ENCODE results near the gene TGM1. TPM values are rescaled to one million over a fixed set of nuclear protein-coding genes. Genes with fewer than 3 reads are reported as not detected.

TGM1 gene
- polyA plus RNA-seq, 4 donors: 1.5 to 3.4 (median 1.7) TPM

DNA sequence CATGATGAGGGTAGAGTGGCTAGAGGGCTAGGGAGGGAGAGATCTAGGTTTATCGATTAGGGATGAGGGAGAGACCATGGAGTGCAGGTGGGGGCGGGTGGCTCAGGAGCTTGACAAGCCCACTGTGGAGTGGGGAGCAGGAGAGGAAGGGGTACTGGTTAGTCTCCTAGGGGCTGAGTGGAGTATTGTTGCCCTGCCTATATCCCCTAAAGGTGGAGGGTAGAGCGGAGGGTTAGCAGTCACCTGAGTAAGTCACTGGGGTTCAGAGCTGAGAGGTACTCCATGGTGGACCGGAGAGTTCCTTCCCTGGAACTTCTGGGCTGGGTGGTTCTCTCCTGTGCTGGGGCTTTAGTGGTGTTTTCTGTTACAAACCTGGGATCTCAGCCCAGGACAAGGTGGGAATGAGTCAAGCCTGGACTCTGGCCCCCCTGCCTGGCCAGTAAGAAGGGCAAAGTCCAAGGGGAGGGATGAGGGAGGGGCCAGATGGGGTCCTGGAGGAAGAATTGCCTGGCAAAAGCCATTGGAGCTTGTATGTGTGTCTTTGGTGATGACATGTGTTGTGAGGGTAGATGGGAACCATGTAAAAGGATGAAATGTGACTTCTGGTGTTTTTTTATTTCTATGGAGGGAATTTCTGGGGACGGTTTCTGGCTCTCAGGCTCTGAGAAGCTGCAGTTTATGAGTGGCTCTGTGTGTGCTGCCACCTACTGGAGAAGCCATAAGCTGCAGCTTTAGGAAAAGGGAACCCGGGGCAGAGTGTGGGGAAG is 44.8 kb upstream of the TGM1 start, which contains the start of gene CIDEB:
CIDEB (minus strand) TSS at position 403 of the 767 bp plus-strand sequence; CDS start at position 284, 119 bp downstream.
- DNase-seq (peak; percentile 95 to 96), FAIRE-seq (no peak)
- H3K9me3 ChIP-seq (ENCODE audit: control insufficient read depth in 2 of 2, insufficient read depth in 1 of 2, low read depth in 1 of 2, low read length in 1 of 2): no peaks in the 10 kb centered on the region
- no peaks in the 10 kb centered on the region for H3K27me3 ChIP-seq (ENCODE audit: control insufficient read depth in 3 of 3, insufficient read depth in 3 of 3, low read length in 3 of 3)
- H3K36me3 ChIP-seq (ENCODE audit: control insufficient read depth in 3 of 3, insufficient read depth in 2 of 3, low read depth in 1 of 3, low read length in 3 of 3): peaks cover 20 to 68% (median 20%) of the 10 kb centered on the region in 3 donors
- H3K4me1 ChIP-seq (ENCODE audit: control insufficient read depth in 3 of 3, insufficient read depth in 2 of 3, low read depth in 1 of 3, low read length in 2 of 3): peaks cover 4 to 80% (median 17%) of the 10 kb centered on the region in 3 donors
- 9 to 44% (median 23%) methylated on average over 6 of the region's 6 CpGs for WGBS, 3 donors
- H3K4me3 ChIP-seq (ENCODE audit: low read depth in 1 of 3, low read length in 3 of 3): peak within 1 kb of the TSS in 2 of 3 donors; percentile 55 to 64
- H3K27ac ChIP-seq (ENCODE audit: low read depth in 1 of 3, low read length in 2 of 3): peak within 1 kb of the TSS; percentile 76 to 99 (median 98)

DNA sequence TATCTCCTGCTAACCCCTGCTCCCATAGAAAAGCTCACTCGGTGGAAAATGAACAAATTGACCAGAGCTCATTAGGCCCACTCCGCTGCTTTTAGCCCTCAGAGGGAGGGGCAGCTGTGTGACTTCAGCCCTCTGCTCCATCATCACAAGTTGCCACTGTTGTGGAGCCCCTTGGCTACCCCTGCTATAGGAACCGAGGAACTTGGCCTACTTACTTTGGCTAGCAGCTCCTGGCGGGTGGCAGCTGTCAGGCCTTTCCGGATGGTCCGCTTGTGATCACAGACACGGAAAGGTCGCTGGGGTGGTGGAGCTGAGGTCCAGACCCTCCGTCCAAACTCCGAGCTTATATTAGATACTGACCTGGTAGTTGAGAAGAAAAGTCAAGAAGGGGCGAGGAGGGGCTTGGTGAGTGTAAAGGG is 44.2 kb upstream of the TGM1 start:
- WGBS, 3 donors: 32 to 70% (median 40%) methylated on average over 11 of the region's 11 CpGs
- peak overlapping the region; percentile 76 to 99 (median 98) for H3K27ac ChIP-seq (ENCODE audit: low read depth in 1 of 3, low read length in 2 of 3)
- peaks cover 20 to 72% (median 25%) of the 10 kb centered on the region in 3 donors for H3K36me3 ChIP-seq (ENCODE audit: control insufficient read depth in 3 of 3, insufficient read depth in 2 of 3, low read depth in 1 of 3, low read length in 3 of 3)
- FAIRE-seq (no peak), DNase-seq (peak in 1 of 2 donors; percentile 38)
- no peaks in the 10 kb centered on the region for H3K27me3 ChIP-seq (ENCODE audit: control insufficient read depth in 3 of 3, insufficient read depth in 3 of 3, low read length in 3 of 3)
- H3K4me3 ChIP-seq (ENCODE audit: low read depth in 1 of 3, low read length in 3 of 3): peak overlapping the region in 2 of 3 donors; percentile 55 to 64
- peaks cover 4 to 86% (median 19%) of the 10 kb centered on the region in 3 donors for H3K4me1 ChIP-seq (ENCODE audit: control insufficient read depth in 3 of 3, insufficient read depth in 2 of 3, low read depth in 1 of 3, low read length in 2 of 3)
- no peaks in the 10 kb centered on the region for H3K9me3 ChIP-seq (ENCODE audit: control insufficient read depth in 2 of 2, insufficient read depth in 1 of 2, low read depth in 1 of 2, low read length in 1 of 2)

DNA sequence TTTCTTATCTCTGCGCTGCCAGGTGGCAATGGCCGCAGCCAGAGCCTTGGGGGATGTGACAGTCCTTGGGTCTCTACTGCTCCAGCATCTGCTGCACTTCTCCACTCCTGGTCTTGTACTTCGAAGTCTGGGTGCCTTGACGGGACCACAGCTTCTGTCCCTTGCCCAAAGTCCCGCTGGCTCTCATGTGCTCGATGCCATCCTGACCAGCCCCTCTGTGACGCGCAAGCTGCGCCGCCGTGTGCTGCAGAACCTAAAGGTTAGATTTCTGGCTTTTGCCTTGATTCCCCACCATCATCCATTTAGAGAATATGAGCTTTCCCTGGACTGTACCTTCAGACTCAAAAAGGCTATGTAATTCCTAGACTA is 41.0 kb upstream of the TGM1 start:
- FAIRE-seq: no peak
- Histone ChIP-seq H3K4me1 (ENCODE audit: control insufficient read depth in 3 of 3, insufficient read depth in 2 of 3, low read depth in 1 of 3, low read length in 2 of 3) (peaks cover 0 to 85% (median 6%) of the 10 kb centered on the region in 3 donors), H3K27me3 (ENCODE audit: control insufficient read depth in 3 of 3, insufficient read depth in 3 of 3, low read length in 3 of 3) (no peaks in the 10 kb centered on the region), H3K27ac (ENCODE audit: low read depth in 1 of 3, low read length in 2 of 3) (peak overlapping the region in 2 of 3 donors; percentile 73 to 84), H3K4me3 (ENCODE audit: low read depth in 1 of 3, low read length in 3 of 3) (no peak overlapping the region), H3K9me3 (ENCODE audit: control insufficient read depth in 2 of 2, insufficient read depth in 1 of 2, low read depth in 1 of 2, low read length in 1 of 2) (no peaks in the 10 kb centered on the region), H3K36me3 (ENCODE audit: control insufficient read depth in 3 of 3, insufficient read depth in 2 of 3, low read depth in 1 of 3, low read length in 3 of 3) (peaks cover 27 to 67% (median 31%) of the 10 kb centered on the region in 3 donors)
- DNase-seq: no peak
- WGBS, 3 donors: 66 to 91% (median 76%) methylated on average over 11 of the region's 11 CpGs

DNA sequence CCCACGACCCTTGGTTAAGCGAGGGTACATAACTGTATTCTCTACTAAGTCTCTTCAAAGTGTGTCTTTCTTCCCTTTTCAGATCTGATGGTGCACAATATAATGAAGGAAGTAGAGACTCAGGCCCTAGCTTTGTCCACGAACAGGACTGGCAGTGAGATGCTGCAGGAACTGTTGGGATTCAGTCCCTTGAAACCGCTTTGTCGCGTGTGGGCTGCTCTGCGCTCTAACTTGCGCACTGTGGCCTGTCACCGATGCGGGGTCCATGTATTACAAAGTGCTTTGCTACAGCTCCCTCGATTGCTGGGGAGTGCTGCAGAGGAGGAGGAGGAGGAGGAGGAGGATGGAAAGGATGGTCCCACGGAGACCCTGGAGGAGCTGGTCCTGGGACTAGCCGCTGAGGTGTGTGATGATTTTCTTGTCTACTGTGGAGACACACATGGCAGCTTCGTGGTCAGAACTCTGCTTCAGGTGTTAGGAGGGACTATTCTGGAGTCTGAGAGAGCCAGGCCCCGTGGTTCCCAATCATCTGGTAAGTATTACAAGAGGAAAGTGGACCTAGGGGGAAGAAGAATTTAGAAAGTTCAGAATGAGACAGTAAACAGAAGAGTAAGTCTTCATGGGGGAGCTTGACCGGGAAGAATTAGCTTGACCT is 37.5 kb upstream of the TGM1 start:
- 14 to 27% (median 18%) methylated on average over 16 of the region's 16 CpGs for WGBS, 3 donors
- H3K4me1 ChIP-seq (ENCODE audit: control insufficient read depth in 3 of 3, insufficient read depth in 2 of 3, low read depth in 1 of 3, low read length in 2 of 3): peaks cover 0 to 72% (median 4%) of the 10 kb centered on the region in 3 donors

GRCh38 chr14:24299255-24300191 is 36.5 kb upstream of the TGM1 start, which contains the start of the genes DHRS1 and NOP9:
Gene DHRS1, minus strand, starts transcription at chr14:24299780. Its CDS starts 674 bp downstream, at chr14:24299106.
Gene NOP9, plus strand, starts transcription at chr14:24299850. Its CDS starts 105 bp downstream, at chr14:24299955.
- Histone ChIP-seq H3K4me1 (ENCODE audit: control insufficient read depth in 3 of 3, insufficient read depth in 2 of 3, low read depth in 1 of 3, low read length in 2 of 3) (peaks cover 0 to 66% (median 4%) of the 10 kb centered on the region in 3 donors), H3K9me3 (ENCODE audit: control insufficient read depth in 2 of 2, insufficient read depth in 1 of 2, low read depth in 1 of 2, low read length in 1 of 2) (no peaks in the 10 kb centered on the region), H3K36me3 (ENCODE audit: control insufficient read depth in 3 of 3, insufficient read depth in 2 of 3, low read depth in 1 of 3, low read length in 3 of 3) (peaks cover 11 to 58% (median 20%) of the 10 kb centered on the region in 3 donors), H3K4me3 (ENCODE audit: low read depth in 1 of 3, low read length in 3 of 3) (peak within 1 kb of the TSS; percentile 80 to 97 (median 88)), H3K27ac (ENCODE audit: low read depth in 1 of 3, low read length in 2 of 3) (peak within 1 kb of the TSS; percentile 93 to 98 (median 94)), H3K27me3 (ENCODE audit: control insufficient read depth in 3 of 3, insufficient read depth in 3 of 3, low read length in 3 of 3) (no peaks in the 10 kb centered on the region)
- DNase-seq (peak; percentile 93 to 98), FAIRE-seq (no peak)
- WGBS, 3 donors: 0 to 1% (median 1%) methylated on average over 72 to 75 of the region's 75 CpGs

More for the DNA sequence above, 37.5 kb upstream of the TGM1 start:
- no peak for FAIRE-seq
- no peak for DNase-seq
- H3K9me3 ChIP-seq (ENCODE audit: control insufficient read depth in 2 of 2, insufficient read depth in 1 of 2, low read depth in 1 of 2, low read length in 1 of 2): no peaks in the 10 kb centered on the region
- H3K27me3 ChIP-seq (ENCODE audit: control insufficient read depth in 3 of 3, insufficient read depth in 3 of 3, low read length in 3 of 3): no peaks in the 10 kb centered on the region
- peak overlapping the region; percentile 80 to 97 (median 88) for H3K4me3 ChIP-seq (ENCODE audit: low read depth in 1 of 3, low read length in 3 of 3)
- H3K36me3 ChIP-seq (ENCODE audit: control insufficient read depth in 3 of 3, insufficient read depth in 2 of 3, low read depth in 1 of 3, low read length in 3 of 3): peaks cover 18 to 62% (median 26%) of the 10 kb centered on the region in 3 donors
- H3K27ac ChIP-seq (ENCODE audit: low read depth in 1 of 3, low read length in 2 of 3): peak overlapping the region; percentile 79 to 98 (median 88)

- Histone ChIP-seq H3K4me3 (ENCODE audit: low read depth in 1 of 3, low read length in 3 of 3) (peak overlapping the region; percentile 57 to 97 (median 88)), H3K36me3 (ENCODE audit: control insufficient read depth in 3 of 3, insufficient read depth in 2 of 3, low read depth in 1 of 3, low read length in 3 of 3) (peaks cover 8 to 54% (median 20%) of the 10 kb centered on the region in 3 donors), H3K27me3 (ENCODE audit: control insufficient read depth in 3 of 3, insufficient read depth in 3 of 3, low read length in 3 of 3) (no peaks in the 10 kb centered on the region), H3K27ac (ENCODE audit: low read depth in 1 of 3, low read length in 2 of 3) (peak overlapping the region; percentile 93 to 98 (median 94)), H3K4me1 (ENCODE audit: control insufficient read depth in 3 of 3, insufficient read depth in 2 of 3, low read depth in 1 of 3, low read length in 2 of 3) (peaks cover 0 to 59% (median 4%) of the 10 kb centered on the region in 3 donors), H3K9me3 (ENCODE audit: control insufficient read depth in 2 of 2, insufficient read depth in 1 of 2, low read depth in 1 of 2, low read length in 1 of 2) (no peaks in the 10 kb centered on the region)
- WGBS, 3 donors: 30 to 50% (median 35%) methylated on average over 7 of the region's 7 CpGs
- no peak for FAIRE-seq
- peak; percentile 60 to 67 for DNase-seq
Measured at GRCh38 chr14:24298892-24299254, 35.9 kb upstream of the TGM1 start.

DNA sequence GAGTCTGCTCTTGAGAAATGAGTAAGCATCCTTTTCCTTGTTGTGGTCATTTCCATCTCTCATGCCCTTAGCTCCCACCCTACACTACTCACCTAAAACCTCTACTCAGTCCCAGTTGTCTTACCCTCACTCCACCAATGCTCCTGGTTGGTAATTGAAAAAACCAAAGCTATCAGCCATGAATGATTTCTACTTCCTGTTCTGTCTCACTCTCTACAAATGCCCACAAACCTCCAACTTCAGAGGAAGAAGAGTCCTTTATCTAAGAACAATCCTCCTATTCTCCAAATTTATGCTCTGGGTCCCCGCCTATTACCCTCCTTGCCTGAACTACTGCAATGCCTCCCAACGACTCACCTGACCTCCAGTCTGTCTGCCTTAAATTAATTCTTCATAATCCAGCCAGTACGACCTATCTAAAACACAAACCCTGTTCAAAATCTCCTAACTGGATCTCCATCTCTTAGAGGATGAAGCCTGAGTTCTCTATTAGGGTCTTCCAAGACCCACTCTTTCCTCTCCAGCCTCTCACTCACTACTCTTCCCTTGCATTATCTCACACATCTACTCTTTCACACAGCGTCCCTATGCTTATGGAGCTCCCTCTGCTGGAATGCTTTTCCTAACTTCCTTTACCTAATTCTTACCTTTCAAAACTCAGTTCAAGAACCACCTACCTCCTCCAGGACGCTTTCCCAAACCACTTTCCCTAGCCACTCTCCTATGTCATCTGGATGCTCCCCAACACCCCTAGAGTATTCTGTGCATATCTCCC is 34.4 kb upstream of the TGM1 start:
- no peak for FAIRE-seq
- H3K27ac ChIP-seq (ENCODE audit: low read depth in 1 of 3, low read length in 2 of 3): peak overlapping the region in 1 of 3 donors; percentile 56
- DNase-seq: peak; percentile 66 to 67
- H3K4me1 ChIP-seq (ENCODE audit: control insufficient read depth in 3 of 3, insufficient read depth in 2 of 3, low read depth in 1 of 3, low read length in 2 of 3): peaks cover 0 to 45% (median 0%) of the 10 kb centered on the region in 3 donors
- H3K4me3 ChIP-seq (ENCODE audit: low read depth in 1 of 3, low read length in 3 of 3): peak overlapping the region in 1 of 3 donors; percentile 1
- peaks cover 8 to 50% (median 18%) of the 10 kb centered on the region in 3 donors for H3K36me3 ChIP-seq (ENCODE audit: control insufficient read depth in 3 of 3, insufficient read depth in 2 of 3, low read depth in 1 of 3, low read length in 3 of 3)
- H3K9me3 ChIP-seq (ENCODE audit: control insufficient read depth in 2 of 2, insufficient read depth in 1 of 2, low read depth in 1 of 2, low read length in 1 of 2): no peaks in the 10 kb centered on the region
- no peaks in the 10 kb centered on the region for H3K27me3 ChIP-seq (ENCODE audit: control insufficient read depth in 3 of 3, insufficient read depth in 3 of 3, low read length in 3 of 3)
- 29 to 44% (median 30%) methylated on average over 5 of the region's 5 CpGs for WGBS, 3 donors
